Thyroid gland (tissue), 4 donors: Measurements from ENCODE around the gene EFNA4. TPM values are rescaled to one million over a fixed set of nuclear protein-coding genes. Genes with fewer than 3 reads are reported as not detected.
A peak's percentile ranks its signal among the peaks of the same experiment; 100 is the strongest.

Experiments
- DNase-seq, 2 donors: peaks; one replicate each; pipeline ENCODE4 v3.0.0-alpha.2; 2019
- H3K27ac ChIP-seq, 3 donors: fragments of 200-600 bp; sonication (generic); 1 replicate in 2 of 3; 2 replicates in 1 of 3; pipeline ENCODE4 v1.5.1; 2016 to 2019; ENCODE audit warnings: mild to moderate bottlenecking in 1 of 3, moderate library complexity in 1 of 3
- H3K27me3 ChIP-seq: fragments of 200-600 bp; sonication (generic); one replicate; pipeline ENCODE4 v1.5.1; 2019
- H3K36me3 ChIP-seq, 2 donors: fragments of 200-600 bp; sonication (generic); one replicate each; pipeline ENCODE4 v1.5.1; 2016 to 2019
- H3K4me1 ChIP-seq, 2 donors: fragments of 200-600 bp; sonication (generic); one replicate each; pipeline ENCODE4 v1.5.1; 2017 to 2019
- H3K4me3 ChIP-seq, 3 donors: fragments of 200-600 bp; sonication (generic); replicated peaks in 1 of 3; 1 replicate in 2 of 3; 2 replicates in 1 of 3; pipeline ENCODE4 v1.5.1; 2016; ENCODE audit warnings: mild to moderate bottlenecking in 1 of 3
- H3K9me3 ChIP-seq: fragments of 200-600 bp; sonication (generic); one replicate; pipeline ENCODE4 v1.5.1; 2017
- POLR2A ChIP-seq, 2 donors: fragments of 450-650 bp; IDR thresholded peaks; one replicate each; pipeline ENCODE4 v1.6.1; 2017; ENCODE audit warnings: antibody characterized with exemption in 2 of 2, mild to moderate bottlenecking in 2 of 2, moderate library complexity in 1 of 2
- WGBS, 2 donors: methylation state at CpG; one replicate each; pipeline ENCODE4 v1.1.5; 2017; 5-methylcytosine and 5-hydroxymethylcytosine counted together
- intact Hi-C: fragments of 100-400 bp; cut with DNase I; formaldehyde crosslinking; loops from one replicate; pipeline ENCODE4 v1.15.1; 2023
- total RNA-seq, 4 donors: library from RNA; depleted of rRNA; stranded (reverse); fragments of >200 nt; gene quantifications; one replicate each; pipeline ENCODE4 v1.2.3, GENCODE V29; 2016
- TF ChIP-seq, protein P1 (sequence below), 6 experiments: fragments of 200-600 bp in 3 of 6; fragments of 450-650 bp in 3 of 6; sonication (generic) in 3 of 6; IDR thresholded peaks; one replicate each; pipeline ENCODE4 v1.5.1; 2016 to 2019; ENCODE audit warnings: antibody characterized with exemption in 6 of 6, mild to moderate bottlenecking in 2 of 6, inconsistent platforms in 1 of 6, moderate library complexity in 1 of 6

Gene EFNA4
- total RNA-seq, 4 donors from 2014 or later, result 7.5 to 13.1 (median 9.9) TPM

DNA sequence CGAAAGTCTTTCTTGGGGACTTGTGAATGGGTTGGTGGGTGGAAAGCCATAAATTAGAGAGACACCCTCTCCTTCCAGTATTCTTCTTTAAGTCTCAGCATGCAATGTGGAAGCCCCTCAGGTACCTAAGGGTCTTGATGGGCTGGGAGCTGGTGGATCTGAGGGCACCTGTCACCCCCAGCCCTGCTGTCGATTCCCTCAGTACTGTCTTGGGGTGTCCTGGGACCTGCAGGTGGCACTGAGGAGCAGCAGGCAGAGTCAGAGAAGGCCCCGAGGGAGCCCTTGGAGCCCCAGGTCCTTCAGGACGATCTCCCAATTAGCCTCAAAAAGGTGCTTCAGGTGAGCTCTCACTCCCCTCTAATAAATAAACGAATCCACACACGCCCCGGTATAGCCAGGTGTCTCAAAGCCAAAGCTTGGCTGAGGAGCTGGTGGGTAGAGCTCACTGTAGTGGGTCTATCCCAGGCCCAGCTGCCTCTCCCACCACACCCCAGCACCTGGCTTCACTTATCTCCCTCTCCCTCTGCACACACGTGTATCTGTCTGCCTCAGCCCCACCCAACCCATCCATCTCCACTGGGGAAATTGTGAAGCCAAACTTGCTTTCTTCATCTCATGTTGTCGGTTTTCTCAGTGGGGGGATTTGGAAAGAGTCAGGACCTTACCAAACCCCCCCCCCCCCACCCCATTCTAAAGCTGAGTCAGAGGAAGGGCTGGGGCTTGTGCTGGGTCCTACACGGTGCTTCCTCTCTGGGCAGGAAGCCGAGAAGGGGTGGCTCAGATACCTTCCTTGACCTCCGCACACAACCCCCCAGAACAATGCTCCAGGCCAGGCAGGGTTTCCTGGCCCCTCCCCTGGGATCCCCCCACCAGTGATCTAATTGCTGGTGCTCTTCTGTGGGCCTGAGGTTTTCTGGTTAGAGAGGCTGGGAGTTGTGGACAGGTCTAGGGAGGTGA lies 10.8 kb upstream of the EFNA4 start:
- intact Hi-C loops, result loop anchor here (5.0 kb wide), 1 partner anchor 80 kb away; the partner anchor contains the start of genes CKS1B and SHC1
- H3K4me3 ChIP-seq, result peak overlapping the region in 2 of 3 donors; percentile 54 to 56
- H3K9me3 ChIP-seq, result no peaks in the 10 kb centered on the region
- H3K4me1 ChIP-seq, result peaks cover 9 to 28% of the 10 kb centered on the region in 2 donors
- TF ChIP-seq, protein P1, sequence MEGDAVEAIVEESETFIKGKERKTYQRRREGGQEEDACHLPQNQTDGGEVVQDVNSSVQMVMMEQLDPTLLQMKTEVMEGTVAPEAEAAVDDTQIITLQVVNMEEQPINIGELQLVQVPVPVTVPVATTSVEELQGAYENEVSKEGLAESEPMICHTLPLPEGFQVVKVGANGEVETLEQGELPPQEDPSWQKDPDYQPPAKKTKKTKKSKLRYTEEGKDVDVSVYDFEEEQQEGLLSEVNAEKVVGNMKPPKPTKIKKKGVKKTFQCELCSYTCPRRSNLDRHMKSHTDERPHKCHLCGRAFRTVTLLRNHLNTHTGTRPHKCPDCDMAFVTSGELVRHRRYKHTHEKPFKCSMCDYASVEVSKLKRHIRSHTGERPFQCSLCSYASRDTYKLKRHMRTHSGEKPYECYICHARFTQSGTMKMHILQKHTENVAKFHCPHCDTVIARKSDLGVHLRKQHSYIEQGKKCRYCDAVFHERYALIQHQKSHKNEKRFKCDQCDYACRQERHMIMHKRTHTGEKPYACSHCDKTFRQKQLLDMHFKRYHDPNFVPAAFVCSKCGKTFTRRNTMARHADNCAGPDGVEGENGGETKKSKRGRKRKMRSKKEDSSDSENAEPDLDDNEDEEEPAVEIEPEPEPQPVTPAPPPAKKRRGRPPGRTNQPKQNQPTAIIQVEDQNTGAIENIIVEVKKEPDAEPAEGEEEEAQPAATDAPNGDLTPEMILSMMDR (IDR thresholded peaks at IDR 0.05), result peak in 3 of 6 experiments; percentile 17 to 39 (median 23)
- no peak for TF ChIP-seq POLR2A (IDR thresholded peaks at IDR 0.05)
- H3K27ac ChIP-seq, result peak overlapping the region in 2 of 3 donors; percentile 67 to 73
- peak; percentile 32 to 36 for DNase-seq
- H3K36me3 ChIP-seq, result peaks cover 6 to 12% of the 10 kb centered on the region in 2 donors
- no peaks in the 10 kb centered on the region for H3K27me3 ChIP-seq
- WGBS, 2 donors, result 36 to 43% methylated on average over 12 of the region's 12 CpGs

DNA sequence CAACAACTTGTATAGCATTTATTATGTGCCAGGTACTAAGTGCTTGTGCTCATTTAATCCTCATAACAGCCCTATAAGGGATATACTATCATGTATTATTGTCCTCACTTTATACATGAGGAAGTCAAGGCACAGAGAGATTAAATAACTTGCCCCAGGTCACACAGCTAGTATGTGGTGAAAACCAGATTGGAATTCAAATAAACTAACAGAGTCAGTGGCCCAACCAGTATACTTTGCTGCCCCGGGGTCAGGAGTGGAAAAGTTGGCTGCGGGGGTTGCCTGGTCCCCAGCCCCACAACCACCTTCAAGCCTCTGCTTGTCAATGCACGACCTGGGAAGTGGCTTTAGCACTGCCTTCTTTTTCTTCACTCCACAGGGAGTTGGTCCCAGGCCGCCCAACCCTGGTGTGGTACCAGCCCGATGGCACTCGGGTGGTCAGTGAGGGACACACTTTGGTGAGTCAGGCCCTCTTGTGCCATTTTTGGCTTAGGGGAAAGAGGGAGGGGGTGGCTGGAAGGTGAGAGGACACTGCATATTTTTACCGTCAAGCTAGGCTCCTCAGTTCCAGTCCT lies 9.9 kb upstream of the EFNA4 start:
- intact Hi-C loops, result loop anchor here (5.0 kb wide), 1 partner anchor 81 kb away; the partner anchor contains the start of genes CKS1B and SHC1
- no peak overlapping the region for H3K4me3 ChIP-seq
- H3K27ac ChIP-seq, result no peak overlapping the region
- H3K4me1 ChIP-seq, result peaks cover 9 to 28% of the 10 kb centered on the region in 2 donors
- H3K27me3 ChIP-seq, result no peaks in the 10 kb centered on the region
- H3K9me3 ChIP-seq, result no peaks in the 10 kb centered on the region
- TF ChIP-seq, protein P1 (IDR thresholded peaks at IDR 0.05), result no peak
- TF ChIP-seq POLR2A (IDR thresholded peaks at IDR 0.05), result no peak
- WGBS, 2 donors, result 86 to 87% methylated on average over 7 of the region's 7 CpGs
- peaks cover 11 to 21% of the 10 kb centered on the region in 2 donors for H3K36me3 ChIP-seq
- no peak for DNase-seq

DNA sequence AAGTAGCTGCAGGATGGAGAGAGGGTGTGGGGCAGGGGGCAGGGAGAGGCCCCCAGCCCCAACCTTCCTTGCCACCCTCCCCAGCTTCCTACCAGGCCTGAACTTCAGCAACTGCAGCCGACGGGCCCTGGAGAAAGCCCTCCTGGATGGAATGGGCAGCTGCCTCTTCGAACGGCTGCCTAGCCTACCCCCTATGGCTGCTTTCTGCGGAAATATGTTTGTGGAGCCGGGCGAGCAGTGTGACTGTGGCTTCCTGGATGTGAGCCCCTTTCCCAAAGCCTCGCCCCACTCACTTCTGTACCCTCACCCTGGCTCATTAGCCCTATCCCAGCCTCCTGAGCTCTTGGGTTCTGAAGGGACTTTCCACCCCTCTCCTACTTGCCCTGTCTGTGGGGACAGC lies 6.4 kb upstream of the EFNA4 start:
- no peak overlapping the region for H3K4me3 ChIP-seq
- 89 to 100% methylated on average over 2 to 8 of the region's 8 CpGs for WGBS, 2 donors
- H3K36me3 ChIP-seq, result peaks cover 11 to 24% of the 10 kb centered on the region in 2 donors
- DNase-seq, result no peak
- intact Hi-C loops, result no loop called here
- peaks cover 2 to 21% of the 10 kb centered on the region in 2 donors for H3K4me1 ChIP-seq
- no peak overlapping the region for H3K27ac ChIP-seq
- no peaks in the 10 kb centered on the region for H3K9me3 ChIP-seq
- H3K27me3 ChIP-seq, result no peaks in the 10 kb centered on the region
- TF ChIP-seq POLR2A (IDR thresholded peaks at IDR 0.05), result no peak
- TF ChIP-seq, protein P1 (IDR thresholded peaks at IDR 0.05), result no peak

DNA sequence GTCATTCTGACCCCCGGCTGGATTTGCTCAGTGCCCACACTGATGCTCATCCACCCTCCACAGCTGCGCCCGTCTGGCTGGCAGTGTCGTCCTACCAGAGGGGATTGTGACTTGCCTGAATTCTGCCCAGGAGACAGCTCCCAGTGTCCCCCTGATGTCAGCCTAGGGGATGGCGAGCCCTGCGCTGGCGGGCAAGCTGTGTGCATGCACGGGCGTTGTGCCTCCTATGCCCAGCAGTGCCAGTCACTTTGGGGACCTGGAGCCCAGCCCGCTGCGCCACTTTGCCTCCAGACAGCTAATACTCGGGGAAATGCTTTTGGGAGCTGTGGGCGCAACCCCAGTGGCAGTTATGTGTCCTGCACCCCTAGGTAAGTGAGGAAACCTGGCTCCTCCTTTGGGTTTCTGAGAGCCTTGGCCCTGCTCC lies 5.7 kb upstream of the EFNA4 start:
- DNase-seq, result no peak
- H3K4me1 ChIP-seq, result peaks cover 9 to 21% of the 10 kb centered on the region in 2 donors
- 89 to 97% methylated on average over 10 to 11 of the region's 13 CpGs for WGBS, 2 donors
- no peaks in the 10 kb centered on the region for H3K27me3 ChIP-seq
- H3K9me3 ChIP-seq, result no peaks in the 10 kb centered on the region
- H3K4me3 ChIP-seq, result no peak overlapping the region
- peaks cover 11 to 24% of the 10 kb centered on the region in 2 donors for H3K36me3 ChIP-seq
- no peak for TF ChIP-seq POLR2A (IDR thresholded peaks at IDR 0.05)
- TF ChIP-seq, protein P1 (IDR thresholded peaks at IDR 0.05), result no peak
- no peak overlapping the region for H3K27ac ChIP-seq
- intact Hi-C loops, result no loop called here
